Kidney epithelial cell (primary cell): ENCODE data around the gene RNASEH2B. TPM values are rescaled to one million over a fixed set of nuclear protein-coding genes. Genes with fewer than 3 reads are reported as not detected.

Experiments used
- DNase-seq: peaks from one replicate; pipeline ENCODE4 v3.0.0-alpha.2; 2010; ENCODE audit warnings: low read depth
- H3K27me3 ChIP-seq: 2 replicates; pipeline ENCODE4 v1.6.0; 2011; ENCODE audit warnings: low read length; ENCODE audit not compliant: control insufficient read depth, insufficient read depth
- H3K36me3 ChIP-seq: 2 replicates; pipeline ENCODE4 v1.5.1; 2011; ENCODE audit warnings: low read length; ENCODE audit not compliant: control insufficient read depth, insufficient read depth
- H3K4me3 ChIP-seq: 2 replicates; pipeline ENCODE4 v1.5.1; 2011; ENCODE audit warnings: low read depth, mild to moderate bottlenecking, control low read depth, low read length
- CTCF ChIP-seq: IDR thresholded peaks from 2 replicates; pipeline ENCODE4 v1.5.1; 2011; ENCODE audit warnings: mild to moderate bottlenecking, moderate library complexity, low read length, control low read depth, inconsistent platforms; ENCODE audit not compliant: insufficient read depth, poor library complexity, severe bottlenecking
- total RNA-seq: library from RNA; depleted of rRNA; stranded (reverse); fragments of >200 nt; gene quantifications from 2 replicates; pipeline ENCODE4 v1.2.3, GENCODE V29; 2015

Gene RNASEH2B
- total RNA-seq, 1 donor from 2014 or later = 26.7 TPM

GRCh38 chr13:50914176-50914700 lies 4.6 kb downstream of the RNASEH2B start:
- Histone ChIP-seq H3K27me3 (no peaks in the 10 kb centered on the region), H3K36me3 (no peaks in the 10 kb centered on the region), H3K4me3 (no peak overlapping the region)
- no peak for DNase-seq
- no peak for TF ChIP-seq CTCF

GRCh38 chr13:50914848-50915247 lies 5.3 kb downstream of the RNASEH2B start:
- Histone ChIP-seq H3K36me3 (no peaks in the 10 kb centered on the region), H3K4me3 (no peak overlapping the region), H3K27me3 (no peaks in the 10 kb centered on the region)
- TF ChIP-seq CTCF = no peak
- no peak for DNase-seq

- no peak for TF ChIP-seq CTCF
- DNase-seq = no peak
- no peak overlapping the region for H3K4me3 ChIP-seq
- H3K27me3 ChIP-seq = no peaks in the 10 kb centered on the region
- H3K36me3 ChIP-seq = no peaks in the 10 kb centered on the region
Measured at GRCh38 chr13:50915565-50915964, 6.0 kb downstream of the RNASEH2B start.

- H3K4me3 ChIP-seq = no peak overlapping the region
- no peaks in the 10 kb centered on the region for H3K36me3 ChIP-seq
- no peak for TF ChIP-seq CTCF
- no peaks in the 10 kb centered on the region for H3K27me3 ChIP-seq
- no peak for DNase-seq
Measured at GRCh38 chr13:50916701-50917184, 7.2 kb downstream of the RNASEH2B start.

- H3K27me3 ChIP-seq = no peaks in the 10 kb centered on the region
- no peak for TF ChIP-seq CTCF
Measured at GRCh38 chr13:50917572-50917971, 8.0 kb downstream of the RNASEH2B start.

GRCh38 chr13:50918567-50918966 lies 9.0 kb downstream of the RNASEH2B start:
- H3K27me3 ChIP-seq = no peaks in the 10 kb centered on the region
- no peaks in the 10 kb centered on the region for H3K36me3 ChIP-seq
- TF ChIP-seq CTCF = no peak
- no peak overlapping the region for H3K4me3 ChIP-seq
- DNase-seq = no peak

More at GRCh38 chr13:50917572-50917971, 8.0 kb downstream of the RNASEH2B start:
- Histone ChIP-seq H3K4me3 (no peak overlapping the region), H3K36me3 (no peaks in the 10 kb centered on the region)
- DNase-seq = no peak
